ENCODE results near the gene POP4.
"Not testable (repeated sequence)": the region's sequence is repeated elsewhere in the genome, so short reads cannot be mapped to it uniquely, and the experiment has no call there.

DNA sequence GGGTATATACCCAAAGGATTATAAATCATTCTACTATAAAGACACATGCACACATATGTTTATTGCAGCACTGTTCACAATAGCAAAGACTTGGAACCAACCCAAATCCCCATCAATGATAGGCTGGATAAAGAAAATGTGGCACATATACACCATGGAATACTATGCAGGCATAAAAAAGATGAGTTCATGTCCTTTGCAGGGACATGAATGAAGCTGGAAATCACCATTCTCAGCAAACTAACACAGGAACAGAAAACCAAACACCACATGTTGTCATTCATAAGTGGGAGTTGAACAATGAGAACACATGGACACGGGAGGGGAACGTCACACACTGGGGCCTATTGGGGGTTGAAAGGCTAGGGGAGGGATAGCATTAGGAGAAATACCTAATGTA lies 47.0 kb upstream of the POP4 start:
- not testable (repeated sequence) for TF ChIP-seq POLR2A (IDR thresholded peaks at IDR 0.05)
- TF ChIP-seq, protein P1, sequence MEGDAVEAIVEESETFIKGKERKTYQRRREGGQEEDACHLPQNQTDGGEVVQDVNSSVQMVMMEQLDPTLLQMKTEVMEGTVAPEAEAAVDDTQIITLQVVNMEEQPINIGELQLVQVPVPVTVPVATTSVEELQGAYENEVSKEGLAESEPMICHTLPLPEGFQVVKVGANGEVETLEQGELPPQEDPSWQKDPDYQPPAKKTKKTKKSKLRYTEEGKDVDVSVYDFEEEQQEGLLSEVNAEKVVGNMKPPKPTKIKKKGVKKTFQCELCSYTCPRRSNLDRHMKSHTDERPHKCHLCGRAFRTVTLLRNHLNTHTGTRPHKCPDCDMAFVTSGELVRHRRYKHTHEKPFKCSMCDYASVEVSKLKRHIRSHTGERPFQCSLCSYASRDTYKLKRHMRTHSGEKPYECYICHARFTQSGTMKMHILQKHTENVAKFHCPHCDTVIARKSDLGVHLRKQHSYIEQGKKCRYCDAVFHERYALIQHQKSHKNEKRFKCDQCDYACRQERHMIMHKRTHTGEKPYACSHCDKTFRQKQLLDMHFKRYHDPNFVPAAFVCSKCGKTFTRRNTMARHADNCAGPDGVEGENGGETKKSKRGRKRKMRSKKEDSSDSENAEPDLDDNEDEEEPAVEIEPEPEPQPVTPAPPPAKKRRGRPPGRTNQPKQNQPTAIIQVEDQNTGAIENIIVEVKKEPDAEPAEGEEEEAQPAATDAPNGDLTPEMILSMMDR (IDR thresholded peaks at IDR 0.05), result not testable (repeated sequence)
